H1 (cell line): ENCODE results near the gene ARMH3. TPM values are rescaled to one million over a fixed set of nuclear protein-coding genes. Genes with fewer than 3 reads are reported as not detected.

Experiments
- CTCF ChIA-PET: fragments of 300-600 bp; sonication (Branson Sonifier 250); formaldehyde crosslinking; loops from one replicate; lab custom pipeline; 2021; ENCODE audit not compliant: partially characterized antibody; lab: Charles Lee
- POLR2A ChIA-PET: fragments of 300-600 bp; sonication (Branson Sonifier 250); formaldehyde crosslinking; loops from one replicate; lab custom pipeline; 2021; ENCODE audit warnings: inconsistent platforms; ENCODE audit not compliant: partially characterized antibody; lab: Charles Lee
- DNase-seq, 2 experiments: peaks; one replicate each; pipeline versions ENCODE4 v3.0.0 to v3.0.0-alpha.2; 2010 to 2022; ENCODE audit warnings: low spot score in 2 of 2, low read depth in 1 of 2, mixed read lengths in 1 of 2
- FAIRE-seq: peaks from 2 replicates; lab custom pipeline; 2011; peaks lifted over from hg19 to GRCh38; lab: Jason Lieb, UNC
- H2AFZ ChIP-seq: 2 replicates; pipeline ENCODE4 v1.8.1; 2012; ENCODE audit warnings: low read length, inconsistent platforms
- H2AK5ac ChIP-seq: 2 replicates; pipeline ENCODE4 v1.6.1; 2013; ENCODE audit warnings: low read depth, low read length
- H2BK120ac ChIP-seq: replicated peaks from 2 replicates; pipeline ENCODE3; 2013; ENCODE audit warnings: low read depth, low read length, inconsistent platforms
- H2BK12ac ChIP-seq: 2 replicates; pipeline ENCODE4 v1.6.1; 2013; ENCODE audit warnings: low read depth, low read length
- H2BK15ac ChIP-seq: 2 replicates; pipeline ENCODE4 v1.6.1; 2013; ENCODE audit warnings: low read length
- H2BK20ac ChIP-seq: 2 replicates; pipeline ENCODE4 v1.6.1; 2013; ENCODE audit warnings: low read length
- H2BK5ac ChIP-seq: 2 replicates; pipeline ENCODE4 v1.6.1; 2013; ENCODE audit warnings: low read depth, low read length
- H3K14ac ChIP-seq: 2 replicates; pipeline ENCODE4 v1.6.1; 2013; ENCODE audit warnings: inconsistent platforms; ENCODE audit not compliant: insufficient read length
- H3K18ac ChIP-seq: 2 replicates; pipeline ENCODE4 v1.6.1; 2013; ENCODE audit warnings: low read length; ENCODE audit errors: extremely low read depth
- H3K23ac ChIP-seq: 2 replicates; pipeline ENCODE4 v1.6.1; 2013; ENCODE audit warnings: inconsistent platforms; ENCODE audit not compliant: insufficient read length
- H3K23me2 ChIP-seq: 2 replicates; pipeline ENCODE4 v1.6.1; 2013; ENCODE audit warnings: low read depth, low read length
- H3K27ac ChIP-seq: 2 replicates; pipeline ENCODE4 v1.6.1; 2011; ENCODE audit warnings: low read depth, low read length, inconsistent platforms
- H3K27me3 ChIP-seq, 4 experiments: replicated peaks in 1 of 4; 1 replicate in 1 of 4; 2 replicates in 3 of 4; pipeline versions ENCODE4 v1.6.1 to v1.8.1; 2011 to 2013; ENCODE audit warnings: low read length in 3 of 4, mild to moderate bottlenecking in 3 of 4, inconsistent platforms in 2 of 4, mixed read lengths in 2 of 4, moderate library complexity in 1 of 4; ENCODE audit not compliant: control insufficient read depth in 3 of 4, insufficient read depth in 3 of 4; ENCODE audit errors: extremely low read depth in 1 of 4
- H3K36me3 ChIP-seq, 4 experiments: 2 replicates each; pipeline versions ENCODE4 v1.6.1 to v1.8.1; 2011 to 2013; ENCODE audit warnings: mild to moderate bottlenecking in 4 of 4, low read length in 3 of 4, moderate library complexity in 2 of 4, control low read depth in 1 of 4, inconsistent platforms in 1 of 4; ENCODE audit not compliant: insufficient read depth in 4 of 4, control insufficient read depth in 2 of 4
- H3K4ac ChIP-seq: replicated peaks from 2 replicates; pipeline ENCODE3; 2013; ENCODE audit warnings: low read length, low read depth, mixed read lengths, inconsistent platforms; ENCODE audit not compliant: insufficient read length
- H3K4me1 ChIP-seq, 4 experiments: replicated peaks in 1 of 4; 1 replicate in 1 of 4; 2 replicates in 3 of 4; pipeline versions ENCODE4 v1.6.1 to v1.8.1; 2011 to 2013; ENCODE audit warnings: low read length in 3 of 4, inconsistent platforms in 2 of 4, mixed read lengths in 1 of 4; ENCODE audit not compliant: insufficient read depth in 4 of 4, control insufficient read depth in 3 of 4
- H3K4me2 ChIP-seq, 2 experiments: 2 replicates each; pipeline versions ENCODE4 v1.6.1 to v1.8.1; 2011 to 2013; ENCODE audit warnings: low read depth in 2 of 2, low read length in 2 of 2, control low read depth in 1 of 2, inconsistent platforms in 1 of 2, mild to moderate bottlenecking in 1 of 2; ENCODE audit not compliant: insufficient read depth in 1 of 2
- H3K4me3 ChIP-seq, 4 experiments: fragments of 200-600, 300-600 bp in 1 of 4; sonication (generic), shearing (Covaris generic), sonication (Bioruptor Twin) in 1 of 4; 2 replicates each; pipeline versions ENCODE4 v1.5.1 to v1.8.1; 2011 to 2016; ENCODE audit warnings: low read length in 4 of 4, low read depth in 3 of 4, control low read depth in 2 of 4, inconsistent platforms in 2 of 4, mild to moderate bottlenecking in 2 of 4, mixed read lengths in 1 of 4, moderate library complexity in 1 of 4; ENCODE audit not compliant: insufficient read depth in 2 of 4; ENCODE audit errors: extremely low read depth in 1 of 4
- H3K56ac ChIP-seq: replicated peaks from 2 replicates; pipeline ENCODE3; 2013; ENCODE audit warnings: low read depth, mild to moderate bottlenecking, mixed read lengths, low read length, inconsistent platforms; ENCODE audit not compliant: insufficient read length
- H3K79me1 ChIP-seq: 2 replicates; pipeline ENCODE4 v1.6.1; 2013; ENCODE audit warnings: low read depth, low read length, control low read depth
- H3K79me2 ChIP-seq, 2 experiments: 2 replicates each; pipeline versions ENCODE4 v1.6.1 to v1.8.1; 2012 to 2013; ENCODE audit warnings: low read length in 2 of 2, mild to moderate bottlenecking in 2 of 2, inconsistent platforms in 1 of 2; ENCODE audit not compliant: insufficient read depth in 2 of 2, control insufficient read depth in 1 of 2
- H3K9ac ChIP-seq, 4 experiments: replicated peaks in 1 of 4; 1 replicate in 1 of 4; 2 replicates in 3 of 4; pipeline versions ENCODE4 v1.6.1 to v1.8.1; 2011 to 2013; ENCODE audit warnings: low read depth in 3 of 4, low read length in 3 of 4, control low read depth in 2 of 4, mild to moderate bottlenecking in 2 of 4, moderate library complexity in 2 of 4, inconsistent platforms in 1 of 4; ENCODE audit errors: extremely low read depth in 1 of 4
- H3K9me3 ChIP-seq, 2 experiments: 2 replicates each; pipeline versions ENCODE4 v1.6.1 to v1.8.1; 2012 to 2013; ENCODE audit warnings: mild to moderate bottlenecking in 2 of 2, moderate library complexity in 2 of 2, control low read depth in 1 of 2, inconsistent platforms in 1 of 2, low read depth in 1 of 2, low read length in 1 of 2, mixed read lengths in 1 of 2; ENCODE audit not compliant: insufficient read depth in 2 of 2
- H4K20me1 ChIP-seq, 2 experiments: replicated peaks in 1 of 2; 2 replicates each; pipeline versions ENCODE3 to v1.8.1; 2011 to 2013; ENCODE audit warnings: inconsistent platforms in 2 of 2, low read length in 2 of 2, mild to moderate bottlenecking in 1 of 2; ENCODE audit not compliant: insufficient read depth in 2 of 2, control insufficient read depth in 1 of 2
- H4K5ac ChIP-seq: 2 replicates; pipeline ENCODE4 v1.6.1; 2013; ENCODE audit warnings: low read length, low read depth, mixed read lengths, inconsistent platforms; ENCODE audit not compliant: insufficient read length
- H4K8ac ChIP-seq: 2 replicates; pipeline ENCODE4 v1.8.0; 2013; ENCODE audit warnings: mild to moderate bottlenecking, moderate library complexity, low read length, inconsistent platforms; ENCODE audit not compliant: insufficient read depth; ENCODE audit errors: extremely low read depth
- H4K91ac ChIP-seq: replicated peaks from 2 replicates; pipeline ENCODE3; 2013; ENCODE audit warnings: low read length, mixed read lengths, inconsistent platforms; ENCODE audit not compliant: insufficient read length
- EP300 ChIP-seq, 2 experiments: IDR thresholded peaks; 1 replicate in 1 of 2; 2 replicates in 1 of 2; pipeline ENCODE4 v1.6.1; 2011 to 2012; ENCODE audit warnings: low read depth in 2 of 2, low read length in 2 of 2, mild to moderate bottlenecking in 2 of 2, borderline replicate concordance in 1 of 2, inconsistent platforms in 1 of 2, moderate library complexity in 1 of 2
- FOSL1 ChIP-seq: IDR thresholded peaks from 2 replicates; pipeline ENCODE4 v1.6.1; 2011; ENCODE audit warnings: mild to moderate bottlenecking, low read depth, low read length, moderate library complexity; ENCODE audit not compliant: insufficient read depth
- GABPA ChIP-seq: IDR thresholded peaks from 2 replicates; pipeline ENCODE4 v1.6.1; 2011; ENCODE audit warnings: mild to moderate bottlenecking, low read length, moderate library complexity, borderline replicate concordance; ENCODE audit not compliant: insufficient read depth
- HDAC6 ChIP-seq: IDR thresholded peaks from one replicate; pipeline ENCODE4 v1.7.1; 2012; ENCODE audit warnings: low read depth, mild to moderate bottlenecking, inconsistent platforms, low read length, moderate library complexity
- KDM4A ChIP-seq: IDR thresholded peaks from one replicate; pipeline ENCODE4 v1.7.1; 2012; ENCODE audit warnings: low read depth, mild to moderate bottlenecking, moderate library complexity, low read length, inconsistent platforms; ENCODE audit not compliant: severe bottlenecking
- RFX5 ChIP-seq: IDR thresholded peaks from 2 replicates; pipeline ENCODE4 v1.6.1; 2011; ENCODE audit warnings: low read depth, low read length, improper control_type of control experiment, borderline replicate concordance
- RNF2 ChIP-seq: fragments of 200-900, 300-1000 bp; sonication (generic); IDR thresholded peaks from 2 replicates; pipeline ENCODE4 v1.7.1; 2016; ENCODE audit warnings: borderline replicate concordance, low read depth, mild to moderate bottlenecking, antibody characterized with exemption, low read length; ENCODE audit not compliant: poor library complexity, severe bottlenecking; ENCODE audit errors: missing control alignments
- RXRA ChIP-seq: IDR thresholded peaks from 2 replicates; pipeline ENCODE4 v1.6.1; 2011; ENCODE audit warnings: low read depth, mild to moderate bottlenecking, low read length, moderate library complexity; ENCODE audit not compliant: insufficient read depth
- TEAD4 ChIP-seq: IDR thresholded peaks from 2 replicates; pipeline ENCODE4 v1.6.1; 2012; ENCODE audit warnings: low read depth, low read length, inconsistent platforms, mixed read lengths
- WGBS, 2 experiments: shearing (Covaris generic) in 1 of 2; methylation state at CpG; one replicate each; pipeline versions ENCODE4 v1.1.6 to v1.1.7; 2013 to 2015; ENCODE audit warnings: low lambda C conversion rate in 2 of 2, mixed read lengths in 2 of 2, inconsistent platforms in 1 of 2, low coverage in 1 of 2, missing lambda C conversion rate in 1 of 2; ENCODE audit not compliant: insufficient replicate concordance in 2 of 2, insufficient coverage in 1 of 2, insufficient read length in 1 of 2; ENCODE audit errors: extremely low coverage in 1 of 2, missing lambda C conversion rate in 1 of 2; 5-methylcytosine and 5-hydroxymethylcytosine counted together
- polyA plus RNA-seq, 7 experiments: library from polyadenylated mRNA; depleted of rRNA in 3 of 7; stranded (reverse) in 5 of 7; unstranded in 2 of 7; fragments of >200 nt in 5 of 7; fragments of 200-250 nt in 2 of 7; gene quantifications; 1 replicate in 5 of 7; 2 replicates in 1 of 7; 4 replicates in 1 of 7; pipeline versions ENCODE4 v1.2.1 to v1.2.3, GENCODE V29; 2011 to 2013; ENCODE audit warnings: missing spikeins in 2 of 7, mixed read lengths in 2 of 7
- total RNA-seq: library from RNA; stranded (reverse); fragmentation: NEBNext Ultra II Directional; extraction: Animal tissue kit (Norgen Biotek cat#: 25700); gene quantifications from 2 replicates; pipeline ENCODE4 v1.2.1, GENCODE V29; 2021
- TF ChIP-seq, protein P1 (sequence below): IDR thresholded peaks from 2 replicates; pipeline ENCODE4 v1.6.1; 2011; ENCODE audit warnings: low read length, improper control_type of control experiment

The ARMH3 gene
- total and polyA plus RNA-seq, 2 of the 8 experiments (the other 6 are each of a cell fraction or from before 2014, with no cell fraction given): 11.6 to 18.3 TPM

- H2BK120ac ChIP-seq: no peak overlapping the region
- H3K79me2 ChIP-seq: no peaks in the 10 kb centered on the region
- H4K5ac ChIP-seq: no peak overlapping the region
- no peak overlapping the region for H2BK20ac ChIP-seq
- H3K4ac ChIP-seq: no peak overlapping the region
- H2AFZ ChIP-seq: no peak overlapping the region
- H3K27me3 ChIP-seq: no peaks in the 10 kb centered on the region
- no peak overlapping the region for H3K18ac ChIP-seq
- no peaks in the 10 kb centered on the region for H4K20me1 ChIP-seq
- H3K27ac ChIP-seq: no peak overlapping the region
- ChIA-PET CTCF (interaction anchor here (1.6 kb wide), 1 partner anchor 40 kb away, joined by 4 read pairs; no protein-coding TSS in a partner anchor), POLR2A (interaction anchor here (1.8 kb wide), 1 partner anchor 18 kb away, joined by 3 read pairs; no protein-coding TSS in a partner anchor)
- H3K4me1 ChIP-seq: no peaks in the 10 kb centered on the region
- no peak overlapping the region for H4K91ac ChIP-seq
- H2BK12ac ChIP-seq: no peak overlapping the region
- H3K79me1 ChIP-seq: no peaks in the 10 kb centered on the region
- H2AK5ac ChIP-seq: no peak overlapping the region
- DNase-seq (no peak), FAIRE-seq (no peak)
- no peak overlapping the region for H3K14ac ChIP-seq
- H2BK15ac ChIP-seq: no peak overlapping the region
- no peak overlapping the region for H3K23ac ChIP-seq
- H2BK5ac ChIP-seq: no peak overlapping the region
- H3K23me2 ChIP-seq: no peaks in the 10 kb centered on the region
- no peak overlapping the region for H3K4me2 ChIP-seq
- no peak overlapping the region for H3K56ac ChIP-seq
- H3K4me3 ChIP-seq: no peak overlapping the region
- no peak overlapping the region for H3K9ac ChIP-seq
- WGBS, 2 experiments: 89% methylated on average over 2 of the region's 2 CpGs; no CpG with 5 or more reads in 1 of the 2 experiments
- peaks cover 0 to 6% of the 10 kb centered on the region in 2 experiments; a peak in 1 of 4 replicates for H3K9me3 ChIP-seq
- no peak overlapping the region for H4K8ac ChIP-seq
- H3K36me3 ChIP-seq: peaks cover 0 to 26% (median 8%) of the 10 kb centered on the region in 4 experiments; a peak in 5 of 8 replicates
- TF ChIP-seq TEAD4 (no peak), EP300 (IDR thresholded peaks at IDR 0.05; ENCODE audit: borderline replicate concordance in 1 of 2, low read depth in 2 of 2, low read length in 2 of 2) (no peak), RNF2 (no peak), KDM4A (no peak), RXRA (no peak), FOSL1 (no peak), RFX5 (no peak), HDAC6 (no peak), GABPA (no peak)
- TF ChIP-seq, protein P1, sequence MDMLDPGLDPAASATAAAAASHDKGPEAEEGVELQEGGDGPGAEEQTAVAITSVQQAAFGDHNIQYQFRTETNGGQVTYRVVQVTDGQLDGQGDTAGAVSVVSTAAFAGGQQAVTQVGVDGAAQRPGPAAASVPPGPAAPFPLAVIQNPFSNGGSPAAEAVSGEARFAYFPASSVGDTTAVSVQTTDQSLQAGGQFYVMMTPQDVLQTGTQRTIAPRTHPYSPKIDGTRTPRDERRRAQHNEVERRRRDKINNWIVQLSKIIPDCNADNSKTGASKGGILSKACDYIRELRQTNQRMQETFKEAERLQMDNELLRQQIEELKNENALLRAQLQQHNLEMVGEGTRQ: no peak
Observed at GRCh38 chr10:102033787-102034186, 22.2 kb downstream of the ARMH3 start.
